Neural cell (in vitro differentiated cells): Measurements from ENCODE around the gene CAPN5. TPM values are rescaled to one million over a fixed set of nuclear protein-coding genes. Genes with fewer than 3 reads are reported as not detected.

Source experiments
- H2AFZ ChIP-seq: fragments of 200-600, 300-800 bp; sonication (generic), shearing (Covaris generic); 2 replicates; pipeline ENCODE4 v1.6.0; 2014; ENCODE audit warnings: low read depth, mild to moderate bottlenecking, antibody characterized with exemption, low read length, moderate library complexity
- H3F3A ChIP-seq: fragments of 200-600 bp; shearing (Covaris generic); 2 replicates; pipeline ENCODE4 v1.6.1; 2016; ENCODE audit warnings: mild to moderate bottlenecking, moderate library complexity, mixed read lengths, antibody characterized with exemption, low read length; ENCODE audit not compliant: insufficient read depth, poor library complexity, severe bottlenecking
- H3K27ac ChIP-seq: fragments of 200-600, 300-800 bp; sonication (generic), shearing (Covaris generic); 2 replicates; pipeline ENCODE4 v1.5.1; 2014; ENCODE audit warnings: mild to moderate bottlenecking, low read length, moderate library complexity
- H3K27me3 ChIP-seq: fragments of 300-800, 200-600 bp; sonication (generic), shearing (Covaris generic); 2 replicates; pipeline ENCODE4 v1.6.0; 2014; ENCODE audit warnings: mild to moderate bottlenecking, low read depth, low read length, moderate library complexity; ENCODE audit not compliant: insufficient read depth
- H3K36me3 ChIP-seq: fragments of 300-800, 200-600 bp; sonication (generic), shearing (Covaris generic); 2 replicates; pipeline ENCODE4 v1.5.1; 2014; ENCODE audit warnings: mild to moderate bottlenecking, antibody characterized with exemption, low read length, moderate library complexity; ENCODE audit not compliant: insufficient read depth
- H3K4me2 ChIP-seq: fragments of 300-800, 200-600 bp; sonication (generic), shearing (Covaris generic); 2 replicates; pipeline ENCODE4 v1.6.0; 2014; ENCODE audit warnings: mild to moderate bottlenecking, low read length
- H3K4me3 ChIP-seq: fragments of 300-800, 200-600 bp; sonication (generic), shearing (Covaris generic); 2 replicates; pipeline ENCODE4 v1.5.1; 2014; ENCODE audit warnings: mild to moderate bottlenecking, low read length, moderate library complexity
- H3K79me2 ChIP-seq: fragments of 200-600 bp; shearing (Covaris generic); replicated peaks from 2 replicates; pipeline ENCODE4 v1.6.0; 2014; ENCODE audit warnings: mild to moderate bottlenecking, low read length, moderate library complexity; ENCODE audit not compliant: insufficient read depth
- H3K9ac ChIP-seq: fragments of 300-800, 200-600 bp; sonication (generic), shearing (Covaris generic); 2 replicates; pipeline ENCODE4 v1.6.1; 2016; ENCODE audit warnings: mild to moderate bottlenecking, low read length, mixed read lengths
- H3K9me2 ChIP-seq: fragments of 200-600 bp; shearing (Covaris generic); 2 replicates; pipeline ENCODE4 v1.6.1; 2016; ENCODE audit warnings: mild to moderate bottlenecking, low read length, mixed read lengths; ENCODE audit not compliant: insufficient read depth
- H3K9me3 ChIP-seq: fragments of 200-600, 300-800 bp; sonication (generic), shearing (Covaris generic); 2 replicates; pipeline ENCODE4 v1.6.1; 2016; ENCODE audit warnings: mild to moderate bottlenecking, mixed run types, low read length, moderate library complexity, mixed read lengths
- H4K20me1 ChIP-seq: fragments of 200-600 bp; shearing (Covaris generic); 2 replicates; pipeline ENCODE4 v1.6.1; 2016; ENCODE audit warnings: mild to moderate bottlenecking, mixed run types; ENCODE audit not compliant: insufficient read depth
- MXI1 ChIP-seq: fragments of 450-650 bp; conservative IDR thresholded peaks from 2 replicates; pipeline ENCODE4 v1.6.1; 2014; ENCODE audit warnings: antibody characterized with exemption, mild to moderate bottlenecking; ENCODE audit not compliant: poor library complexity, severe bottlenecking
- POLR2AphosphoS5 ChIP-seq: IDR thresholded peaks from 2 replicates; pipeline ENCODE4 v1.6.1; 2012
- RAD21 ChIP-seq: fragments of 450-650 bp; conservative IDR thresholded peaks from 2 replicates; pipeline ENCODE4 v1.6.1; 2014; ENCODE audit warnings: antibody characterized with exemption, mild to moderate bottlenecking, moderate library complexity
- REST ChIP-seq: IDR thresholded peaks from 2 replicates; pipeline ENCODE4 v1.6.1; 2012; ENCODE audit warnings: borderline replicate concordance
- SMC3 ChIP-seq: fragments of 450-650 bp; conservative IDR thresholded peaks from 2 replicates; pipeline ENCODE4 v1.6.1; 2014; ENCODE audit warnings: antibody characterized with exemption, mild to moderate bottlenecking, moderate library complexity; ENCODE audit not compliant: poor library complexity
- TAF1 ChIP-seq: IDR thresholded peaks from 2 replicates; pipeline ENCODE4 v1.6.1; 2012; ENCODE audit warnings: low read depth
- polyA plus RNA-seq: library from polyadenylated mRNA; depleted of rRNA; stranded (reverse); fragments of >200 nt; gene quantifications from 2 replicates; pipeline ENCODE4 v1.2.3, GENCODE V29; 2014
- TF ChIP-seq, protein P1 (sequence below): fragments of 450-650 bp; IDR thresholded peaks from 2 replicates; pipeline ENCODE4 v1.5.1; 2014; ENCODE audit warnings: antibody characterized with exemption, mild to moderate bottlenecking, moderate library complexity; ENCODE audit not compliant: poor library complexity, severe bottlenecking

CAPN5 gene
- polyA plus RNA-seq, 1 donor from 2014 or later = 20.5 TPM

DNA sequence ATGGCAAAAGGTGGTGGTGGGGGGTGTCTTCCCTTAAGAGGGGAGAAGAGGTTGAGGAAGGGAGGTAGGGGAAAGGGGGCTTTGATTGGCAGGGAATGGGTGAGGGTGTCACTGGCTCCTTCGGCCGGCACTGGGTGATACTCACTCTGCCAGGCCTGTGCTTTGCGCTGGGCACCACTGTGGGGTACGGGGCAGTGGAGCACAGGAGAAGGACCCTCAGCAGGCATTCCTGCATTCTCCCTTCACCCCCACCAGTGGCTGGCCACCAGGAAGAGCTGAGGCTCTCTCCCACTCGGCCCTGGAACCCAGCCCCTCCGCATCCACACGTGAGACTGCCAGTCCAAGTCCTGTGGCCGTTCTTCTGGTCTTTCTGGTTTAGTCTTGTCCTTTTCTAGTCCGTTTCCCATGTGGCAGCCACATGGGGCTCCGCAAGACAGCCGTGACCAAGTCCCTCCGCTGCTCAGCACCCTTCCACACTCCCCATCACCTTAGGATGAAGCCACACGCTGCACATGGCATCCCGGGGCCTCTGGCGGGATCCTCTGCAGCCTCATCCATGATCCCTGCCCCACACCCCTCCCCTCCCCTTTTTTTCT lies 8.0 kb downstream of the CAPN5 start:
- H3K9me2 ChIP-seq = no peaks in the 10 kb centered on the region
- H3K9ac ChIP-seq = no peak overlapping the region
- H3K4me2 ChIP-seq = no peak overlapping the region
- H3F3A ChIP-seq = no peaks in the 10 kb centered on the region
- no peaks in the 10 kb centered on the region for H4K20me1 ChIP-seq
- TF ChIP-seq TAF1 (no peak), POLR2AphosphoS5 (no peak), REST (no peak), RAD21 (no peak), SMC3 (no peak)
- TF ChIP-seq, protein P1, sequence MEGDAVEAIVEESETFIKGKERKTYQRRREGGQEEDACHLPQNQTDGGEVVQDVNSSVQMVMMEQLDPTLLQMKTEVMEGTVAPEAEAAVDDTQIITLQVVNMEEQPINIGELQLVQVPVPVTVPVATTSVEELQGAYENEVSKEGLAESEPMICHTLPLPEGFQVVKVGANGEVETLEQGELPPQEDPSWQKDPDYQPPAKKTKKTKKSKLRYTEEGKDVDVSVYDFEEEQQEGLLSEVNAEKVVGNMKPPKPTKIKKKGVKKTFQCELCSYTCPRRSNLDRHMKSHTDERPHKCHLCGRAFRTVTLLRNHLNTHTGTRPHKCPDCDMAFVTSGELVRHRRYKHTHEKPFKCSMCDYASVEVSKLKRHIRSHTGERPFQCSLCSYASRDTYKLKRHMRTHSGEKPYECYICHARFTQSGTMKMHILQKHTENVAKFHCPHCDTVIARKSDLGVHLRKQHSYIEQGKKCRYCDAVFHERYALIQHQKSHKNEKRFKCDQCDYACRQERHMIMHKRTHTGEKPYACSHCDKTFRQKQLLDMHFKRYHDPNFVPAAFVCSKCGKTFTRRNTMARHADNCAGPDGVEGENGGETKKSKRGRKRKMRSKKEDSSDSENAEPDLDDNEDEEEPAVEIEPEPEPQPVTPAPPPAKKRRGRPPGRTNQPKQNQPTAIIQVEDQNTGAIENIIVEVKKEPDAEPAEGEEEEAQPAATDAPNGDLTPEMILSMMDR = no peak
- H3K79me2 ChIP-seq = no peaks in the 10 kb centered on the region
- H3K9me3 ChIP-seq = peaks cover 7% of the 10 kb centered on the region
- no peaks in the 10 kb centered on the region for H3K36me3 ChIP-seq
- H3K4me3 ChIP-seq = no peak overlapping the region
- H3K27ac ChIP-seq = no peak overlapping the region
- no peak overlapping the region for H2AFZ ChIP-seq
- no peaks in the 10 kb centered on the region for H3K27me3 ChIP-seq

GRCh38 chr11:77075425-77075905 lies 8.7 kb downstream of the CAPN5 start:
- no peak overlapping the region for H2AFZ ChIP-seq
- H3F3A ChIP-seq = no peaks in the 10 kb centered on the region
- no peak overlapping the region for H3K4me3 ChIP-seq
- no peak overlapping the region for H3K4me2 ChIP-seq
- H3K9ac ChIP-seq = no peak overlapping the region
- H4K20me1 ChIP-seq = no peaks in the 10 kb centered on the region
- TF ChIP-seq, protein P1 = no peak
- TF ChIP-seq MXI1 = no peak
- H3K79me2 ChIP-seq = no peaks in the 10 kb centered on the region
- no peaks in the 10 kb centered on the region for H3K9me2 ChIP-seq
- H3K27ac ChIP-seq = no peak overlapping the region
- H3K27me3 ChIP-seq = no peaks in the 10 kb centered on the region
- peaks cover 7% of the 10 kb centered on the region for H3K9me3 ChIP-seq
- no peaks in the 10 kb centered on the region for H3K36me3 ChIP-seq
